GM19324 (cell line): ENCODE measurements around the gene OR1L8.
"Not testable (repeated sequence)": the region's sequence is repeated elsewhere in the genome, so short reads cannot be mapped to it uniquely, and the experiment has no call there.

Source experiments
- ATAC-seq: cut with Tn5 transposase; IDR thresholded peaks from one replicate; pipeline ENCODE4 v1.9.1; 2021; ENCODE audit warnings: mild to moderate bottlenecking, moderate library complexity; ENCODE audit not compliant: unreplicated experiment, low FRiP score

Gene OR1L8

GRCh38 chr9:122583284-122583683 lies at the start of gene OR1L8:
OR1L8 (minus strand) TSS chr9:122583384; CDS start chr9:122568477, 14,907 bp downstream.
- not testable (repeated sequence) for ATAC-seq

GRCh38 chr9:122619996-122620395 lies 36.8 kb upstream of the OR1L8 start:
- no peak for ATAC-seq

GRCh38 chr9:122614362-122614761 lies 31.2 kb upstream of the OR1L8 start, which contains the start of gene OR1Q1:
OR1Q1 (plus strand) TSS chr9:122614738; CDS start chr9:122614738, 0 bp downstream.
- no peak for ATAC-seq

GRCh38 chr9:122609804-122610203 lies 26.6 kb upstream of the OR1L8 start:
- no peak for ATAC-seq

GRCh38 chr9:122606587-122606986 lies 23.4 kb upstream of the OR1L8 start:
- ATAC-seq = no peak

GRCh38 chr9:122605691-122606090 lies 22.5 kb upstream of the OR1L8 start:
- ATAC-seq = no peak

- ATAC-seq = no peak
These were observed 2.8 kb downstream of the OR1L8 start for GRCh38 chr9:122580360-122580759.

GRCh38 chr9:122579874-122580273 lies 3.3 kb downstream of the OR1L8 start:
- no peak for ATAC-seq

- no peak for ATAC-seq
These were observed 10.7 kb downstream of the OR1L8 start for GRCh38 chr9:122572456-122572855.

GRCh38 chr9:122567901-122568300 lies 15.3 kb downstream of the OR1L8 start:
- no peak for ATAC-seq

GRCh38 chr9:122562134-122562760 lies 20.9 kb downstream of the OR1L8 start:
- ATAC-seq = no peak

- no peak for ATAC-seq
These were observed 21.7 kb downstream of the OR1L8 start for GRCh38 chr9:122561446-122561845.

- ATAC-seq = no peak
These were observed 30.4 kb downstream of the OR1L8 start, which contains the start of gene OR1N2 for GRCh38 chr9:122552812-122553211. OR1N2 (plus strand) TSS chr9:122553112; CDS start chr9:122553212, 100 bp downstream.

GRCh38 chr9:122551371-122551770 lies 31.8 kb downstream of the OR1L8 start:
- ATAC-seq = no peak

- no peak for ATAC-seq
These were observed 37.0 kb downstream of the OR1L8 start for GRCh38 chr9:122546196-122546595.

- ATAC-seq = no peak
These were observed 44.4 kb downstream of the OR1L8 start for GRCh38 chr9:122538757-122539156.

GRCh38 chr9:122537066-122537465 lies 46.1 kb downstream of the OR1L8 start:
- ATAC-seq = not testable (repeated sequence)

GRCh38 chr9:122536134-122536533 lies 47.0 kb downstream of the OR1L8 start:
- no peak for ATAC-seq

GRCh38 chr9:122531157-122531556 lies 52.0 kb downstream of the OR1L8 start:
- not testable (repeated sequence) for ATAC-seq

- no peak for ATAC-seq
These were observed 56.0 kb downstream of the OR1L8 start, which contains the start of gene OR1N1 for GRCh38 chr9:122527193-122527592. OR1N1 (minus strand) TSS chr9:122527293; CDS start chr9:122527293, 0 bp downstream.

GRCh38 chr9:122526602-122527001 lies 56.6 kb downstream of the OR1L8 start:
- no peak for ATAC-seq

GRCh38 chr9:122519376-122519775 lies 63.8 kb downstream of the OR1L8 start:
- no peak for ATAC-seq
